RWPE1 (cell line): Measurements from ENCODE around the gene DAPK2.

ENCODE experiments used
- CTCF ChIA-PET: fragments of 350-600 bp; sonication (Branson Sonifier 250); formaldehyde crosslinking; extraction: SDS; loops from one replicate; lab custom pipeline; 2021; lab: Yijun Ruan, JAX
- POLR2A ChIA-PET: fragments of 400-600 bp; formaldehyde crosslinking; extraction: SDS; loops from one replicate; lab custom pipeline; 2020; ENCODE audit warnings: antibody characterized with exemption; ENCODE audit not compliant: low non-redundant PET; lab: Yijun Ruan, JAX
- DNase-seq: peaks from one replicate; pipeline ENCODE4 v3.0.0; 2012; ENCODE audit warnings: low spot score
- H3K27ac ChIP-seq: fragments of 450-650 bp; 2 replicates; pipeline ENCODE4 v1.5.1; 2017
- TF ChIP-seq, protein P1 (sequence below): fragments of 450-650 bp; conservative IDR thresholded peaks from 2 replicates; pipeline ENCODE4 v1.5.1; 2017; ENCODE audit warnings: low read depth, mild to moderate bottlenecking

The DAPK2 gene

DNA sequence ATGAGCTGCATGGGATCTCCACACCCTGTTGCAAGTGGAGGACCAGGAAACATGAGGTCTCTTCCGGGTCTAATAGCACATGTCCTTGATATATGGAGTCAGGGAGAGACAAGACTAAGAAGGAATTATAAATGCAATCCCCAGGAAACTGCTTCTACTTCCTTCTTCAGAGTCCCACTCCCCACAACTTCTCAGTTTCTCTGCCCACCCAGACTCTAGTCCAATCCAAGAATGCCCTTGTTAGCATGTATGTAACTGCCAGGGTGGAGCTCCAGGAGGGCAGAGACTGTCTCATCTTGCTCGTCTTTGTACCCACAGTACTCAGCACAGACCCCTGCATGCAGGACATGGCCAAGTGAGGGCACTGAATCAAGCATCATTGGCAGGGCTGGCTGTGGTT is 8.3 kb downstream of the DAPK2 start:
- no peak overlapping the region for H3K27ac ChIP-seq
- POLR2A ChIA-PET = no interaction called here
- DNase-seq = no peak
- CTCF ChIA-PET = interaction anchor here (0.9 kb wide), 1 partner anchor 29 kb away, joined by 7 read pairs; no protein-coding TSS in a partner anchor
- TF ChIP-seq, protein P1, sequence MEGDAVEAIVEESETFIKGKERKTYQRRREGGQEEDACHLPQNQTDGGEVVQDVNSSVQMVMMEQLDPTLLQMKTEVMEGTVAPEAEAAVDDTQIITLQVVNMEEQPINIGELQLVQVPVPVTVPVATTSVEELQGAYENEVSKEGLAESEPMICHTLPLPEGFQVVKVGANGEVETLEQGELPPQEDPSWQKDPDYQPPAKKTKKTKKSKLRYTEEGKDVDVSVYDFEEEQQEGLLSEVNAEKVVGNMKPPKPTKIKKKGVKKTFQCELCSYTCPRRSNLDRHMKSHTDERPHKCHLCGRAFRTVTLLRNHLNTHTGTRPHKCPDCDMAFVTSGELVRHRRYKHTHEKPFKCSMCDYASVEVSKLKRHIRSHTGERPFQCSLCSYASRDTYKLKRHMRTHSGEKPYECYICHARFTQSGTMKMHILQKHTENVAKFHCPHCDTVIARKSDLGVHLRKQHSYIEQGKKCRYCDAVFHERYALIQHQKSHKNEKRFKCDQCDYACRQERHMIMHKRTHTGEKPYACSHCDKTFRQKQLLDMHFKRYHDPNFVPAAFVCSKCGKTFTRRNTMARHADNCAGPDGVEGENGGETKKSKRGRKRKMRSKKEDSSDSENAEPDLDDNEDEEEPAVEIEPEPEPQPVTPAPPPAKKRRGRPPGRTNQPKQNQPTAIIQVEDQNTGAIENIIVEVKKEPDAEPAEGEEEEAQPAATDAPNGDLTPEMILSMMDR = no peak

DNA sequence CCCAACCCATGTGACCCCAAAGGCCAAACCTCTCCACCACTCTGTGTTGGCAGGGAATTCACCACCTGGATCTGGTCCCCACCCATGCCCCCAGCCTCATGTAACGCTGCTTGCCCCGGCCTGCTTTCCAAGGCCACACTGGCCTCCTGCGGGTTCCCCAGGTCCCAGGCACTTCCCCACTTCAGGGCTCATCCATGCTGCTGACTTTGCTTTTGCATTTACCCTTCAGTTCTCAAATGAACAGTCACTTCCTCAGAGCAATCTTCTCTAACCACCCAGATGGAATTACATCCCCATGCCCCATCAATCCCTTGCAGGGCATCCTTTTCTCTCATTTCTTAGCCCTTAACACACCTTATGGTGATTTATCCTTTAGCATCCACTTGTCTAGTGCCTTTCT is 9.2 kb downstream of the DAPK2 start:
- POLR2A ChIA-PET = no interaction called here
- no peak overlapping the region for H3K27ac ChIP-seq
- CTCF ChIA-PET = interaction anchor here (0.7 kb wide), 1 partner anchor 109 kb away, joined by 3 read pairs; no protein-coding TSS in a partner anchor
- TF ChIP-seq, protein P1 = no peak
- no peak for DNase-seq

DNA sequence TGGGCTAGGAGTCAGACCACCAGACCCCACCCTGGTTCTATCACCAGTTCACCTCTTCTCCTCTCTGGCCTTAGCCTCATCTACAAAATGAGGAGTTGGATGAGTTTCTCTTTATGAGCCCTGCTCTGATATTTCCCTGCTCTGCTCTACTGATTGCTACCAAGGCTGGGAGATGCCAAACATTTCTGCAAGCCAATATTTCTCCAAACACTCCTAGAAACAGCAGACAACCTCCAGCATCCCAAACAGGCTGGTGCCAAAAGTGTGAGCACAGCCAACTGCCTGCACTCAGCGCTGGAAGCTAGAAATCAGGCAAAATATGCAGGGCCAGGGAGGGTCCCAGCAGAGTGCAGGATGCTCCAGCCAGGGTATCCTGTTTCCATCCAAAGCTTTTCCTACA is 10.8 kb downstream of the DAPK2 start:
- TF ChIP-seq, protein P1 = no peak
- CTCF ChIA-PET = interaction anchor here (0.6 to 2.0 kb wide), 2 partner anchors 10 to 75 kb away, joined by 3 to 7 read pairs; partner anchors contain the start of gene DAPK2
- no peak for DNase-seq
- POLR2A ChIA-PET = interaction anchor here (0.6 kb wide), 1 partner anchor 9 kb away, joined by 3 read pairs; no protein-coding TSS in a partner anchor
- H3K27ac ChIP-seq = no peak overlapping the region

DNA sequence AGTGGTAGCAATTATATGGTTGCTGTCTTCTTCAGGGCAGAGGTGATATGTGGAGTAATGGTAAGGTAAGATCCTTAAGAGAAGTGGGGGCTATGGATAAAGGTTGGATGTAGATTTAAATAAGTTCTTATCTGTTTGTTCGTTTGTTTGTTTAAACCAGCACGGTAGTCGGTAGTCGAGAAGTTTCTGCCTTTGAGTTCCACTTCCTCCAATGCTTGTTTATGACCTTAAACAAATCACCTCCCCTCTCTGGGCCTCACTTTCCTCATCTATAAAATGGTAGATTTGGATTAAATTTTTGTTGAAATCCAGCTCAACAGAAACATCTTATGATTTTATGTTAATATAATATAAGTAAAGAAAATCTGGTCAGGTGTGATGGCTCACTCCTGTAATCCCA is 11.8 kb downstream of the DAPK2 start:
- CTCF ChIA-PET = interaction anchor here (1.1 to 2.0 kb wide), 2 partner anchors 11 to 89 kb away, joined by 3 to 7 read pairs; partner anchors contain the start of gene DAPK2
- POLR2A ChIA-PET = no interaction called here
- DNase-seq = no peak
- TF ChIP-seq, protein P1 = no peak
- no peak overlapping the region for H3K27ac ChIP-seq

DNA sequence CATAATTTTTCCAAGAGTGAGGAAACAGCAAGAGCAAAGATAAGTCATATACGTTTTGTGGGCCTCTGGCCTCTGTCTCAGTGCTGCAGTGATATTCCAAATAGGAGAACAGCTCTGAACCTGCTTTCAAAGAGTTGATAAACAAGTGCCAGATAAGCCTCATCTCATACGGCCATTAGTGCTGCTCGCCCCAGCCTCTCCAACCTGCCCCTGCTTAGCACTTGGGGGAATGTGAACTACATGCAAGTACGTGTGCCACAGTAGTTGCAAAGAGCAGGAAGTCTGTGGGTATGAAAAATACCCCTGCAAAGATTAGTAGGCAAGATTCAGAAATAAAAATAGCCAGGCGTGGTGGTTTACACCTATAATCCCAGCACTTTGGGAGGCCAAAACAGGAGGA is 14.0 kb downstream of the DAPK2 start:
- TF ChIP-seq, protein P1 = no peak
- POLR2A ChIA-PET = no interaction called here
- CTCF ChIA-PET = no interaction called here
- DNase-seq = no peak
- H3K27ac ChIP-seq = no peak overlapping the region

DNA sequence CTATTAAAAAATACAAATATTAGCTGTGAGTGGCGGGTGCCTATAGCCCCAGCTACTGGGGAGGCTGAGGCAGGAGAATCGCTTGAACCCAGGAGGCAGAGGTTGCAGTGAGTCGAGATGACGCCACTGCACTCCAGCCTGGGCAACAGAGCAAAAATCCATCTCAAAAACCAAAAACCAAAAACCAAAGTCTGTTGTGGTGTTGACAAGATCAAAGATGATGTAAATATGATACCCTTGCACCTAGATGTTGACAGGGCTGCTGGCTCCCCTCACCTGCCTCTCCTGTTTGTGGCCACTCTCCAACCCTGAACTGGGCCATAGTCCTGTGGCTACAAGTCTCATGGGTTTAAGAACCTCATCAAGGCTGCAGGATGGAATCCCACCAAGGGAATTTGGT is 16.2 kb downstream of the DAPK2 start:
- CTCF ChIA-PET = no interaction called here

More for the DNA sequence above, 16.2 kb downstream of the DAPK2 start:
- no peak for DNase-seq
- POLR2A ChIA-PET = no interaction called here
- no peak overlapping the region for H3K27ac ChIP-seq
- TF ChIP-seq, protein P1 = no peak
